ENCODE measurements around the gene TNXB.
"Not testable (repeated sequence)": the region's sequence is repeated elsewhere in the genome, so short reads cannot be mapped to it uniquely, and the experiment has no call there.

Gene TNXB

DNA sequence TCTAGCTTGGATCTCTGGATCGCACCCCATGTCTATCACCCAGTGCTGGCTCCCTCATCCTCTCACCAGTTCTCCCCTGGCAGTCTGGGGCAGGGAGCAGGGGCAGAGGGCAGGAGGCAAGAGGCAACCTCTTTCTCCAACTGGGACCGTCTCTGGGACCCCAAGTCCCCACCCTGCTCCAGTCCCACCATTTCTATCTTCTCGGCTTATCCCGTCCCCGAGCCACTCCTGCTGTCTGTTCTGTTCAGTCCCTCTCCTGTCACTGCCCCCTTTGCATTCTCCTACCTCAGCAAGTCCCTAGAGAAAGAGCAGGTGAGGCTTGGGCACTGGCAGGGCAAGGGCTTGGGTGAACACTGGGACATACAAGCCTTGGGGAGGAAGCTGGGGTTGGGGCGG, 625 bp upstream of the TNXB start:
- no peak for DNase-seq

DNA sequence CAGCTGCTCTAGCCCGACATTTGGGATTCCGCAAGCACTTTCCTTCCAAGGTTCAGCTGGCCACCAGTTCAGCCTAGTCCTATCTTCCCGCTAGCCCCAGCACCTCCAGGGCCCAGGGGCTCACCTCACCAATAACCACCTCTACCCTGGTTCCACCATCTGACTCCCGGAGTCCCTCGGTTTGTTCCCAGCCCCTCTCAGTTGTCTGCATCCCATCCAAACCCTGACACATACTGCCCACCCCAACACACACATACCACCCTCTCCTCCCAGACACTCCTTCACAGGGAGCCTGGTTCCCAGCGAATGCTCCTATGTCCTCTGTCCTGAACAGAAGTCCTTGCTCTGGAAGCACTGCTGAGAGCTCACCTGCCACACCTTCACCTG, 418 bp downstream of the TNXB start:
- no peak for DNase-seq

DNA sequence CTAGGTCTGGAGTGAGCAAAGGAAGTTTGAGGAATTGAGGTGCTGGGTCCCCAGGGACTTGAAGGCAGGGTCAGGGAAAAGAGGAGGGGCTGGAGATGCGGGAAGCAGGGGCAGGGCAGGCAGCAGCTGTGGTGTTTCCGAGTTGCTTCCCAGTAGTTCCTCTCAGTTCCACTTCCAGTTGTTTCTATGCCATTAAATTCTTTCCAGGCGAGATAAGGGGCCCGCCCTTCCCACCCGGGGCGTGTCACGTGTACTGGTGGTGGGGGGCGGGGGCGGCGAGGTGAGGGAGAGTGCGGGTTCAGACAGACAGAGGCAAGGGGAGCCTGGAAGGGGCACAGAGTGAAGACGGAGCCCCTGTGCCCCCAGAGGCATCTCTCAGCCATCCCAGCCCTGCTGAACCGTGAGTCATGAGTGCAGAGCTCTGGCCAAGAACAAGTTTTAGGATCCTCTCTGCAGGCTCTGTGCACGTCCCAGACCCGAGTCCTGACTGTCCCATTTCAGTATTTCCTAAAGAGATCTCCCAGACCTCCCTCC, 977 bp downstream of the TNXB start:
- no peak for DNase-seq

DNA sequence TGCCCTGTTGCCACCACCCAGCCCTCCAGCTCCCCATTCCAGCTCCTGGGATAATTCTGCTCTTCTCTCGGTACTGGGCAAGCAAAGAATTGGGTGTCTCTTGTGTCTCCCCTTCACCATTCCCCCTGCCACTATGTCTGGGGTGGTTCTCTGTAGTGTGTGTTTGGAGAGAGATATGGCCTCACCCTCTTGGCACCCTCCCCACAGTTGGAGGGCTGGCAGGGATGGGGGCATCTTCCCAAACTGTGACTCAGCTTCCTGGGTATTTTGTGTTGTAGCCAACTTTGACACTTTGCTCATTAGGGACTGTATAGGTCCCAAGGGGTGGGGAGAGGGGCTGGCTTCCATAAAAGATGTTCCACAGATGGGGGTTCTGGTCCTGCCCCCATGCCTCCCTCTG, 1.7 kb downstream of the TNXB start:
- no peak for DNase-seq

DNA sequence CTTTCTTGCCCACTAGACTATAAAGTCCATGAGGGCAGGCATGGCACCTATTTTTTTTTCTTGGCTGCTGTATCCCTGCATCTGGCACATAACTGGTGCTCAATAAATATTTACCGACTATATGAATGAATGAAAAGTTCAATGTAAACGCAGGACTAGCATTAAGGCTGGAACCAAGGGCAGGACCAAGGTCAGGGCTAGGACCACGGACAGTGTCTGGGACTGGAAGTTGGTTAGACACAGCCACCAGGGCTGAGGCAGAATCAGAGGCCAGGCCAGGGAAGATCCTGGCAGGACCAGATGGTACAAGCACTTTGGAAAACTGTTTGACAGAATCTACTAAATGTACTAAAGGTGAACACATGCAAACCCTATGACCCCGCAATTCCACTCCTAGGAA, 3.7 kb downstream of the TNXB start:
- DNase-seq, result no peak

DNA sequence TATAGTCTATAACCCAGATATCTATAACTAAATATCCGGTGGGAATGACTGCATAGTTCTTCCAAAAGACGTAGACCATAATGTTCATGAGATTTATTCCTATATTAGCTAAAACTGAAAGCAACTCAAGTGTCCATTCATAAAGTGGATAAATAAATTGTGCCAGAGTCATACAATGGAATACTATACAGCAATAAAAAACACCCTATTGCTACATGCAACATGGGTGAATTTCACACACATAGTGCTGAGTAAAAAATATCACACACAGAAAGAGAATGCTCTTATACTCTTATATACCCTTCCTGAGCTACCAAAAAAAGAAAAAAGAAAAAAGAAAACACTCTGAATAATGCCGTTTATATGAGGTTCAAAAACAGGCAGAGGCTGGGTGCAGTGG, 6.9 kb downstream of the TNXB start:
- no peak for DNase-seq

DNA sequence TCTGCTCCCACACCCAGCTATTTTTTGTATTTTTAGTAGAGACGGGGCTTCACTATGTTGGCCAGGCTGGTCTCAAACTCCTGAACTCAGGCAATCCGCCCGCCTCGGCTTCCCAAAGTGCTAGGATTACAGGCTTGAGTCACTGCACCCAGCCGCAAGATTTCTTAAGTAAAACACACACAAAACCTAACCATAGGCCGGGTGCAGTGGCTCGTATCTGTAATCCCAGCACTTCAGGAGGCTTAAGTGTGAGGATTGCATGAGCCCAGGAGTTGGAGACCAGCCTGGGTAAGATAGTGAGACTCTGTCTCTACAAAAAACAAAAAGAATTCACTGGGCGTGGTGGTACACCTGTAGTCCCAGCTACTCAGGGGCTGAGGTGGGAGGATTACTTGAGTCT, 8.9 kb downstream of the TNXB start:
- DNase-seq, result not testable (repeated sequence)

DNA sequence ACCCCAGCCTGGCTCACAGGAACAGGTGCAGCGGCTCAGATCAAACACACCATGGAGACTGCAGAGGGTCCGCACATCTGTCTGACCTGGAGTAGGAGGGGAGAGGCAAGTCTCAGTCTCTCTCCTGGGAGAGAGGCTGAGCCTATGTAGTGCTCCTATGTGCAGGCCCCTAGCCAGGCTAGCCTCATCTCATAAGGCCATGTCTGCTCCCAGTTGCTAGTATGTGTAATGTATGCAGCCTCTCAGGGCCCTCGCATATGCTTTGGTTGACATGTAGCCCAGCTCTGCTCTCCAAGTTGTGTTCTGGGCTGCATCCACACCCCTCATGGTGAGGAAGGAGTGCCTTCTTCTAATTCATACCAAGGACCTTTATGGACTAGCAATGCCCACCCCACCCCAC, 11.8 kb downstream of the TNXB start:
- no peak for DNase-seq

DNA sequence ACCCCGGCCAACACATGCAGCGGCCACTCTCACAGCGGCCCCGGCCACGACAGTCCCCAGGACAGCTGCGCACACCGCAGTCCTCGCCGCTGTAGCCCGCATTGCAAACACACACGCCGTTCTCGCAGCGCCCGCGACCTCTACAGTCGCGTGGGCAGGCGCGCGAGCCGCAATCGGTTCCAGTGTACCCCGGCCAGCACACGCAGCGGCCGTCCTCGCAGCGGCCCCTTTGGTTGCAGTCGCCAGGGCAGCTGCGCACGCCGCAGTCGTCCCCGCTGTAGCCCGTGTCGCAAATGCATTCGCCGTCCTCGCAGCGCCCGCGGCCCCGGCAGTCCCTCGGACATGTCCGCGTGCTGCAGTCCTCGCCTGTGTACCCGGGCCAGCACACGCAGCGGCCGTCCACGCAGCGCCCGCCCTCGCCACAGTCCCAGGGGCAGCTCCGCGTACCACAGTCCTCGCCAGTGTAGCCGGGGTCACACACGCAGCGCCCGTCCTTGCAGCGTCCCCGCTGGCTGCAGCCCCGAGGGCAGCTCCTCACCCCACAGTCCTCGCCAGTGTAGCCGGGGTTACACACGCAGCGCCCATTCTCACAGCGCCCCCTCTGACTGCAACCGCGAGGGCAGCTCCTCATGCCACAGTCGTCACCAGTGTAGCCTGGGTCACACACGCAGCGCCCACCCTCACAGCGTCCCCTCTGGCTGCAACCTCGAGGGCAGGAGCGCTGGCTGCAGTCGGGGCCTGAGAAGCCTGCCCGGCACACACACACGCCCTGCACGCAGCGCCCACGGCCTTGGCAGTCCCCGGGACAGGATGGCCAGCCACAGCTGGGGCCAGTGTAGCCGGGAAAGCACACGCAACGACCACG, 12.5 kb downstream of the TNXB start:
- DNase-seq, result no peak

DNA sequence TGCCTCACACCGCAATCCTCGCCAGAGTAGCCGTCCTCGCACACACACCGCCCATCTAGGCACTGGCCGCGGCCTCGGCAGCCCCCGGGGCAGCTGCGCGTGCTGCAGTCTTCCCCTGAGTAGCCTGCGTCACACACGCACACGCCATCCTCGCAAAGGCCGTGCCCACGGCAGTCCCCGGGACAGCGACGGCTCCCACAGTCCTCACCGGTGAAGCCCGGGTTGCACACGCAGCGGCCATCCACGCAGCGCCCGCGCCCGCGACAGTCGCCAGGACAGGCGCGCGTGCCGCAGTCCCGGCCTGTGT, 13.1 kb downstream of the TNXB start:
- DNase-seq, result no peak

DNA sequence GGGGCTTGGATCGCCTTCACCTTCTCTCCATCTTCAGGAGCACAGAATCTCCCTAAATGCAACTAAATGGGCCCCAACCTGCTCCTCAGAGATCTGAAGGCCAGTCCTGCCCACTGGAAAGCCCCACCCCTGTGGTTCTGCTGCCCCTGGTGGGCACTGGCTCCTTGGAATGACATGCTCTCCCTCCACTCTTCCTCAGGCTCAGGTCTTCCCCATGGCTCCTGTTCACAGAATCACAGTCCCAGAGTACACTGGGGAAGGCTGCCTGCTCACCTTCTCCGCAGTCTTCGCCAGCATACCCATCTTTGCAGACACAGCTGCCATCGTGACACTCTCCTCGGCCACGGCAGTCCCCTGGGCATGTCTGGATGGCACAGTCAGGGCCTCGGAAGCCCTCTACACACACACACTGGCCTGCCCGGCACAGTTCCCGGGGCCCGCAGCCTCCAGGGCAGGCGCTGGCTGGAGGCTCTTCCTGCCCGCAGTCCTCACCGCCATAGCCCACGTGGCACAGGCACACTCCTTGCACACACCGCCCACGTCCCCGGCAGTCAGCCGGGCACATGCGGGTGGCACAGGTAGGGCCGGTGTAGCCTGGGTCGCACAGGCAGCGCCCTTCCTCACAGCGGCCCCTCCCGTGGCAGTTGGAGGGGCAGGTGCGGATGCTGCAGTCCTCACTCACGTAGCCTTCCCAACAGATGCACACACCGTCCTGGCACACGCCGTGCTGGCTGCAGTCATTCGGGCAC, 13.6 kb downstream of the TNXB start:
- DNase-seq, result no peak

DNA sequence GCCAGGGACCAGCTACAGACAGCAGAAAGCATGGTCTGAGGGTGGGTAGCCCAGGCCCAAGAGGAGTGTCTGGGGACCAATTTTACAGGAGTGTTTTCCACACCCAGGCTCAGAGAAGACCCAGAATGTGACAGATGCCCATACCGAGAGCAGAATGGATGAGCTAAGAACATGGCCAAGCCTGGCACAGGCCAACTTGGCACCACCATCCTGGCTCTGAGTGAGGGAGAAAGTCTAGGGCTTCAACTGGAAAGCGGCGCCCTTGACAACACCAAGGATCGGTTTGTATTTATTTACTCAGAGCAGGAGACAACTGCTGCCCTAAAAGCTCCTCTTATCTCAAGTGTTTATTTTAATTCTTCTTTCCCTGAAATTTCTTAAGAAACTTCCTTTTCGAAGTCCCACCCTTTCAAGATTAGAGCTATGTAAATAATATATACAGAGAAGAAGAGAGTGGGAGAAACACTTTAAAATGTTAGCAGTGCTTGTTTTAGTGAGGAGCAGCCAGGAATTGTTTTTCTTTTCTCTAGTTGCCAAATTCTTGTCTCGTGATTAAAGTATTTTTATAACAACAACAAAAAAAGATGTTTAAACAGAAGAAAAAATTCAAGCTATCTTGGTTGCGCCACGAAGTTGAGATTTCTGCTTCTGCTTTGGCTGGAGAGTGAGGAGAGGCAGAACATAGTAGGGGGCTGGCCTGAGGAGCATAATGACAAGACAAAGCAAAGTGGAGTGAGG, 16.2 kb downstream of the TNXB start:
- no peak for DNase-seq

DNA sequence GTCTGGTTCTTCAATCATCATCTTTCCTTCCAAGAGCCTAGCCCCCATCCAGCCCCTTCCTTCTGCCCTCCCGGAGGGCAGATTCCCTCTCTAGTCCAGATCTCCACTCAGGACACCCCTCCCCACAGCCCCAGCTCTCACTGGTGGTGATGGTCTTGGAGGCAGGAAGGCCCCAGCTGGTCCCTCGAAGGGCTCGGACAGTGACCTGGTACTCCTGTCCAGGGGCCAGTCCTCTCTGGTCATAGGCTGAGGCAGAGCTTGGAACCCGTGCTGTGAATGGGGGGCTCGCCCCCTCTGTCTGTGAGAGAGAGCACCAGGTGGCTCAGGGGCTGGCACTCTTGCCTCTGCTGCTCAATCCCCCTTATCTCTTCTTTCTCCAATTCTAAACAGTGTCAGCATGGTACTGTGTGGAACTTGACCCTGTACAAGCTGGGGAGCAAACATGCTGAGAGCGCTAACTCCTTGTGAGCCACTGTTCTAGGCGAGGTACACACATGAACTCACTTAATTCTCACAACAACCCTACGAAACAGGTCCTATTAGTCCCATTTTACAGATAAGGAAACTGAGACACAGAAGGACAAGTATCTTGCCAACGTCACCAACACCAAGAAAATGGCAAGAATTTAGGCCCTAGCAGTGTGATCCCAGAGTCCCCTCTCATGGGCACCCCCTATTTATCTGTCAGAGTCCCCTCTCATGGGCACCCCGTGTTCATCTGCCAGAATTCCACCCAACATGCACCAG, 19.9 kb downstream of the TNXB start:
- no peak for DNase-seq

DNA sequence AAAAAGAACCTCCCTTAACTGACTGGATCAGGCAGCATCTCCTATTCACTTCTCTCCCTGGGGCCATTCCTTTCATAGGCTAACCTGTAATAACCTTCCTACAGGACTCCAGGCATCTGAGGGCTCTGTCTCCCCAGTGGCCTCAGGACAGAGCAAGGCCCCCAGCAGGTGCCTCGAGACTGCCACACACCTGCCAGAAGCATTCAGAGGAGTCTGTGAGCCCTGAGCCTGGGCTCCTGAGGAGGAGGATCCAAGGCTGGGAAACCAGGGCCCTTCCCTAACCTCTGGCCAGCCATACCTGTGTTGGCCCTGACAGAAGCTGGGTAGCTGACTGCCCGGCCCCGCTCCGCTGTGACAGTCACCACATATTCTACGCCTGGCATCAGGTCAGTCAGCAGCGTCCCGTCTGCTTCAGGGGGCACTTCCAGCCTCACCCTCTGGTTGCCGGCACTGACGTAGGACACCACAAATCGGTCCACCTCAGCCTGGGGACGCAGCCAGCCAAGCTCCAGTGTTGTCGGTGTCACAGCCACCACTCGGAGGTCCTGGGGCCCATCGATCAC, 20.6 kb downstream of the TNXB start:
- DNase-seq, result no peak

DNA sequence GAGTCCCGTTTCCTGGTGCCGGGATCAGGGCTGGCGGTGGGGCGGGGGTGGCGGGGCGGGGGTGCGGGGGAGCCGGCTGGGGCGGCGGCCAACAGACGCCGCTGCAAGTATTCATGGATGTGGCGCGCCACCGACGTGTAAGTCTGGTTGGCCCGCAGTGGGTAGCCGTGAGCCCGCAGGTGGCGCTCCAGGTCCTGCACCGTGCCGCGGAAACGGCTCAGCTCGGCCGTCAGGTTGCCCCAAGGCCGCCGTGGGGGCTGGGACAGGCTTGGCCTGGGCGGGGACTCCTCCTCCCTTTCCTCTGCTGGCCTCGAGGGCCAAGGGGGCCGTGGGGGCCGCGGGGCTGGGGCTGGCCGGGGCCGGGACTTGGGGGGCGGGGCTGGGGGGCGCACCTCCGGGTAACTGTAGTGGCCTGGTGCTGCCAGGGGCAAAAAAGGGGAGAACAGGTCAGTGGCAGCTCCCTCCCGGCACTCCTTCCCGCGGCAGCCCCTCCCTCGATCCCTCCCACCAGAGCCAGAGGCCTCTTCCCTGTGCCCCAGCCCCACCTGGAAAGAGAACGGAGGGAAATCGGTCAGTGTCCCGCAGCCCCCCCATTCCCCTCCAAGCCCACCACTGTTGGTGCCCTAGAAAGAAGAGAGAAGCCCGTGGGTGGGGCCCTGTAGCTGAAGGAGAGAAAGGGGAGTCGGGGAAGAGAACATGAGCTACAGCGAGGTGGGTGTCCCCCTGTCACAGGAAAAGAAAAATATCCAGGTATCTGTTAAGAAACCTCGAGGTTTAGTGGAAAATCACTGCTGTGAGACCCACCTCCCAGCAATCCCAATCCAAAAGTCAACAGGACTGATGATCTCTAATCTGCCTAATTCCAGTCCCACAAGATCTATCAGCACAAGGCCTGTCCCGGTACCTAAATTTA, 21.3 kb downstream of the TNXB start:
- DNase-seq, result peak; percentile 60

DNA sequence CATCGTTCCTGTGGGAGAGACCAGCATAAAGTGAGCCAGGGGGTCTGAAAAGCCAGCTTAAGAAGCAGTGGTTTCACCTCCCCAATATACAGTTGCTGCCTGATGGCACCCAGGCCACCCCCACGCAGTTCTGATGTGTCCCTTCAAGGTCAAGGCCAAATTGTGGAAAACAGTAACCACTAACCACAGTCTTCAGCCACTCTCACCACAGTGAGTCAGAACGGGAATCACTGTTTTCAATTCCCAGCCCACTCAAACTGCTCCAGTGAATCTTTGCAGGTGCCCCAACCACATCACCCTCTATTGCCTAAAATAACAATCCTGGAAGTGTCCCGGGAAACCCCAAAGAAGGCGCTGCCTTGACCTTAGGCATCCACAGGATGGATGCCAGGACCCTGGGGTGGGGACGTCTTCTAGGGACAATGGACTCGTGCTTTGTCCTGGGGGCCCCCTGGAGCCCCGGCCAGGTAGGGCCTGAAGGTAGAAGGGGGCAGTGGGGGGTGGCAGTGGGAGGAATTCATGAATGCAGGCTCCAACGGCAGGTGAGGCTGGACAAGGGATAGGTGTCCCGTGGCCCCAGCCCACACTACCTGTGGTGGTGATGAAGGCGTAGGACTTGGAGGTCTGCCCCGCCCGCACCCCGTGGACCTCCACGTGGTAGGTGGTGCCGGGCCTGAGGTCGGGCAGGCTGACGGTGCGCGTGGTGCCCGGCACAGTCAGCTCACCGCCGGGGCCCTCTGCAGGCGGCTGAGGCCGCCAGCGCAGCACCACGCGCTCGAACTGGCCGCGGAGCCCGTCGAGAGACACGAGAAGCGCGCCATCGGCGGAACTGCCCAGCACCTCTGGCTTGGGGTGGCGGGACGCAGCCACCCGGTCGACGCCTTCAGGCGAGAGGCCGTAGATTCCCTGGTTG, 22.2 kb downstream of the TNXB start:
- DNase-seq, result no peak

DNA sequence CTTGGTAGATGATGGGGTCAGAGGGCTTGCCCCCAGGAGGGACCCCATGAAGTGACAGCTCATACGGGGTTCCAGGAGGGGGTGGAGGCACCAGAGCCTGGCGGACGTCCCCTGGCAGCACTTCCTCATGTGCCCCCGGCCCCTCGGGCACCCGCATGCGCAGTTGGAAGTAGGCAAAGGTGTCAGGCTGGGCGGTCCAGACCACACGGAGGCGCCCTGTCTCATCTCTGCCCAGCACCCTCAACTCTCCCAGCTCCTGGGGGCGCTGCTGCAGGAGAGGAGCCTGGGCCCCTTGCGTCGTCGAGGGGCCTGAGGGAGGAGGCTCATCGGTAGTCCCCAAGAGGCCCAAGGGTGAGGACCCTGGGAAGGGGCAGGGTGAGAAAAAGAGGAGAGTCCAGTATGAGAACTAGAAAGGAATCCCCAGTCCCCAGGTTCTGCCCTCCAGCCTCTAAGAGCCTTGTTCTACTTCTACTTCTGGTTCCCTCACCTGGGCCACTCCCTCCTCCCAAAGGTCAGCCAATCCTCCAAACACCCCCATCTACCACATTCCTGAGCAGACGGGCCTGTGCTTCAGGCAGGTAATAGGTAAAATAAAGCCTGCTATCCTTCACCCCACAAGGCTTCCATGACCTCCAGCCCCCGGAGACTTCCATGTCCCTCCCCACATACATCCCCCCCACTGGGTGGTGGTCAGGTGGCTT, 23.2 kb downstream of the TNXB start:
- DNase-seq, result no peak

DNA sequence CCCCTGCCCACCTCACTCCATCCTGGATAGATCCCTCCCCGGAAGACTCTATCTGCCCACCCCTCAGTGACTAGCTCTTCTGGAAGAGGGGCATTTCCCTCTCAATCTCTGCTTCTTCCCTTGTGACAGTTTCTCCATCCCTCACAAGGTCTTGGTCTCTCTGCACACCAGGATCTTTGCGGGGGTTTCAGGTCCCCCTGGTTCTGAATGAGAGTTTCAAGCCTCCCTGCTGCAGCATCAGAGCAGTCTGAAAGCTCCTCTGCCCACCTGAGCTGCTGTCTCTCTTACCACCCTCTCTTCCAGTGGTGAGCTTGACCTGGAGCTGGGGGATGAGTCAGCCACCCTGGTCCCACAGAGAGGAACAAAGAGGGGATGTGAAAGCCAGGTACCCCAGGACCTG, 24.4 kb downstream of the TNXB start:
- no peak for DNase-seq

Data from activated T-cell treated with anti-CD3 and anti-CD28 coated beads for 4 hours (primary cell).